Calu3 (cell line): ENCODE data around the gene TP53I11. TPM values are rescaled to one million over a fixed set of nuclear protein-coding genes. Genes with fewer than 3 reads are reported as not detected.

ENCODE experiments used
- BruUV-seq: library from RNA; stranded (reverse); fragments of 400-500 nt; replicated peaks from 2 replicates; lab custom pipeline; 2021; lab: Mats Ljungman, UMichigan
- CTCF ChIA-PET: fragments of 300-600 bp; sonication (Branson Sonifier 250); formaldehyde crosslinking; loops from one replicate; lab custom pipeline; 2022; ENCODE audit warnings: antibody characterized with exemption; lab: Charles Lee
- DNase-seq: peaks from one replicate; pipeline ENCODE4 v3.0.0; 2022
- H3K27ac Mint-ChIP-seq: one replicate; pipeline ENCODE4 v1.8.0; 2022; ENCODE audit warnings: mixed read lengths; ENCODE audit not compliant: unreplicated experiment
- H3K27me3 Mint-ChIP-seq: one replicate; pipeline ENCODE4 v1.8.0; 2022; ENCODE audit warnings: mixed read lengths; ENCODE audit not compliant: unreplicated experiment
- H3K36me3 Mint-ChIP-seq: one replicate; pipeline ENCODE4 v1.8.0; 2022; ENCODE audit warnings: mild to moderate bottlenecking, moderate library complexity, mixed read lengths; ENCODE audit not compliant: insufficient read depth, unreplicated experiment
- H3K4me1 Mint-ChIP-seq: one replicate; pipeline ENCODE4 v1.8.0; 2022; ENCODE audit warnings: mild to moderate bottlenecking, low read depth, mixed read lengths; ENCODE audit not compliant: unreplicated experiment
- H3K4me3 Mint-ChIP-seq: one replicate; pipeline ENCODE4 v1.8.0; 2022; ENCODE audit warnings: mild to moderate bottlenecking, low read depth, moderate library complexity, mixed read lengths; ENCODE audit not compliant: unreplicated experiment
- H3K9me3 Mint-ChIP-seq: one replicate; pipeline ENCODE4 v1.8.0; 2022; ENCODE audit warnings: low read depth, mixed read lengths; ENCODE audit not compliant: unreplicated experiment
- CTCF ChIP-seq: fragments of 200-600 bp; IDR thresholded peaks from one replicate; pipeline ENCODE4 v1.8.0; 2022; ENCODE audit warnings: antibody characterized with exemption; ENCODE audit not compliant: unreplicated experiment
- intact Hi-C: fragments of 100-400 bp; cut with micrococcal nuclease; formaldehyde crosslinking; loops from one replicate; pipeline ENCODE4 v1.10.0; 2022; ENCODE audit not compliant: unreplicated experiment
- total RNA-seq: library from RNA; stranded (reverse); gene quantifications from 2 replicates; pipeline ENCODE4 v1.2.3, GENCODE V29; 2022

Gene TP53I11
- total RNA-seq, 1 experiment from 2014 or later, result 27.8 TPM

- intact Hi-C loops, result loop anchor here (10.0 kb wide), 1 partner anchor 349 kb away; no protein-coding TSS in a partner anchor
- no peak overlapping the region for H3K27ac Mint-ChIP-seq
- BruUV-seq, result no TSS peak
- DNase-seq, result no peak
- H3K9me3 Mint-ChIP-seq, result no peaks in the 10 kb centered on the region
- no peaks in the 10 kb centered on the region for H3K4me1 Mint-ChIP-seq
- TF ChIP-seq CTCF, result no peak
- H3K4me3 Mint-ChIP-seq, result no peak overlapping the region
- CTCF ChIA-PET, result interaction anchor here (0.6 kb wide), 1 partner anchor 13 kb away, joined by 7 read pairs; no protein-coding TSS in a partner anchor
- H3K36me3 Mint-ChIP-seq, result no peaks in the 10 kb centered on the region
- H3K27me3 Mint-ChIP-seq, result peaks cover 84% of the 10 kb centered on the region
Measured at GRCh38 chr11:44903518-44903917, 47.2 kb downstream of the TP53I11 start.

- Mint-ChIP-seq H3K27me3 (peaks cover 84% of the 10 kb centered on the region), H3K4me1 (no peaks in the 10 kb centered on the region), H3K36me3 (no peaks in the 10 kb centered on the region), H3K9me3 (no peaks in the 10 kb centered on the region), H3K4me3 (no peak overlapping the region), H3K27ac (no peak overlapping the region)
- no peak for DNase-seq
- no TSS peak for BruUV-seq
- TF ChIP-seq CTCF, result no peak
- intact Hi-C loops, result loop anchor here (10.0 kb wide), 1 partner anchor 348 kb away; no protein-coding TSS in a partner anchor
- CTCF ChIA-PET, result interaction anchor here (0.6 kb wide), 1 partner anchor 12 kb away, joined by 7 read pairs; no protein-coding TSS in a partner anchor
Measured at GRCh38 chr11:44903035-44903434, 47.6 kb downstream of the TP53I11 start.

DNA sequence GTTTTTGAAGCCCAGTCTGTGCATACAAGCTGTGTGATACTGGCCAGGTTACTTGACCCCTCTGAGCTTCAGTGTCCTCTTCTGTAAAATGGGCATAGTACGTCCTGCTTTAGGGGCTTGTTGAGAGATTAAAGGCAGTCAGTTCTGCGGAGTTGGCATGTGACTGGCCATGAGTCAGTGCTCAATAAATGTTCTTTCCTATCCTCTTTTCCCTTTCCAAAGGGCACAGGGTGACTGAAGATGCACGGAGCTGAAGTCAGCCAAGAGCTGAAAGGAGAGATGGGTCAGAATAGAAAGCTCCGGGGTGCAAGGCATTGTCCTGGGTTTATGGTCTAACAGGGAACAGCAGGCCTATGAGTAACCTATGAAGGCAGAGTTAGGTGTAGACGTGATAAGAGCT lies 48.9 kb downstream of the TP53I11 start:
- H3K4me1 Mint-ChIP-seq, result no peaks in the 10 kb centered on the region
- H3K36me3 Mint-ChIP-seq, result no peaks in the 10 kb centered on the region
- DNase-seq, result no peak
- H3K9me3 Mint-ChIP-seq, result no peaks in the 10 kb centered on the region
- H3K27me3 Mint-ChIP-seq, result peaks cover 84% of the 10 kb centered on the region
- no TSS peak for BruUV-seq
- intact Hi-C loops, result loop anchor here (10.0 kb wide), 1 partner anchor 347 kb away; no protein-coding TSS in a partner anchor
- CTCF ChIA-PET, result interaction anchor here (1.0 kb wide), 1 partner anchor 10 kb away, joined by 4 read pairs; no protein-coding TSS in a partner anchor
- no peak overlapping the region for H3K4me3 Mint-ChIP-seq
- H3K27ac Mint-ChIP-seq, result no peak overlapping the region
- no peak for TF ChIP-seq CTCF

GRCh38 chr11:44901120-44901633 lies 49.5 kb downstream of the TP53I11 start:
- no TSS peak for BruUV-seq
- no peaks in the 10 kb centered on the region for H3K9me3 Mint-ChIP-seq
- intact Hi-C loops, result loop anchor here (10.0 kb wide), 1 partner anchor 346 kb away; no protein-coding TSS in a partner anchor
- no peak for TF ChIP-seq CTCF
- no peak overlapping the region for H3K27ac Mint-ChIP-seq
- H3K27me3 Mint-ChIP-seq, result peaks cover 84% of the 10 kb centered on the region
- H3K4me1 Mint-ChIP-seq, result no peaks in the 10 kb centered on the region
- no peaks in the 10 kb centered on the region for H3K36me3 Mint-ChIP-seq
- DNase-seq, result no peak
- CTCF ChIA-PET, result no interaction called here
- H3K4me3 Mint-ChIP-seq, result no peak overlapping the region
